Upper lobe of right lung (tissue), 1 donor: ENCODE measurements around the gene KHDC4. TPM values are rescaled to one million over a fixed set of nuclear protein-coding genes. Genes with fewer than 3 reads are reported as not detected.

Source experiments
- ATAC-seq: fragments of 200-7000 bp; cut with Tn5 transposase; one replicate; pipeline ENCODE4 v1.9.1; 2020; ENCODE audit warnings: mild to moderate bottlenecking, moderate library complexity
- DNase-seq: peaks from one replicate; pipeline ENCODE4 v3.0.0-alpha.2; 2020
- H3K27ac ChIP-seq: fragments of 200-600 bp; one replicate; pipeline ENCODE4 v1.8.0; 2022
- H3K27me3 ChIP-seq: fragments of 200-600 bp; one replicate; pipeline ENCODE4 v1.8.0; 2022; ENCODE audit warnings: mild to moderate bottlenecking
- H3K36me3 ChIP-seq: fragments of 200-600 bp; one replicate; pipeline ENCODE4 v1.8.0; 2022
- H3K4me1 ChIP-seq: fragments of 200-600 bp; one replicate; pipeline ENCODE4 v1.8.0; 2022
- H3K4me3 ChIP-seq: fragments of 200-600 bp; one replicate; pipeline ENCODE4 v1.8.0; 2022; ENCODE audit warnings: mild to moderate bottlenecking
- H3K9me3 ChIP-seq: fragments of 200-600 bp; one replicate; pipeline ENCODE4 v1.8.0; 2022
- CTCF ChIP-seq: fragments of 200-600 bp; IDR thresholded peaks from one replicate; pipeline ENCODE4 v1.8.0; 2022; ENCODE audit warnings: antibody characterized with exemption
- intact Hi-C: fragments of 100-400 bp; cut with DNase I; formaldehyde crosslinking; loops from one replicate; pipeline ENCODE4 v1.11.0; 2022
- total RNA-seq: library from RNA; stranded (reverse); fragmentation: NEBNext Ultra II Directional; extraction: Animal tissue kit (Norgen Biotek cat#: 25700); gene quantifications from one replicate; pipeline ENCODE4 v1.2.1, GENCODE V29; 2021
- donor health status: DM: no; HTN: yes; CAD: no; lungs with severe emphysema.

KHDC4 gene
- total RNA-seq, 1 donor from 2014 or later: 40.1 TPM

DNA sequence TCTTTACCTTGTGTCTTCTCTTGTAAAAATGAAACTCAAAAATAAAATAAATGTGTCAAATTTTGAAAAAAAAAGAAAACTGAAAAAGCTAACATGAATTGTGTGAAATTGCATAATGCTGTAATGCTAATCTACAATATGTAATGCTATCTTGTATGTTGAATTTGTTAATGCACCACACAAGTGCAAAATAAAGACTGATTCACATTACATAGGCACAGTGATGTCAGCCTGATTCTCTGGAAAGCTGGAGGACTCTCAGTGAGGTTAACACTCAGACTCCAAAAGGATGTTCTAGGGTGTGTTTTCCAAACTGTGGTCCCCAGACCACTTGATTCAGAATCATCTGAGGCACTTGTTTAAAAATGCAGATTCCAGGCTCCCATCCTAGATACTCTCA, 49.2 kb downstream of the KHDC4 start:
- peaks cover 5% of the 10 kb centered on the region for H3K36me3 ChIP-seq
- no peaks in the 10 kb centered on the region for H3K9me3 ChIP-seq
- no peak overlapping the region for H3K4me3 ChIP-seq
- H3K27ac ChIP-seq: no peak overlapping the region
- H3K27me3 ChIP-seq: no peaks in the 10 kb centered on the region
- no peak for DNase-seq
- intact Hi-C loops: no loop called here
- H3K4me1 ChIP-seq: no peaks in the 10 kb centered on the region
- no peak for ATAC-seq
- TF ChIP-seq CTCF: no peak

GRCh38 chr1:155884031-155884960, 49.9 kb downstream of the KHDC4 start:
- no peaks in the 10 kb centered on the region for H3K9me3 ChIP-seq
- intact Hi-C loops: no loop called here
- H3K27ac ChIP-seq: no peak overlapping the region
- H3K4me1 ChIP-seq: no peaks in the 10 kb centered on the region
- H3K4me3 ChIP-seq: no peak overlapping the region
- no peak for DNase-seq
- H3K36me3 ChIP-seq: peaks cover 5% of the 10 kb centered on the region
- no peaks in the 10 kb centered on the region for H3K27me3 ChIP-seq
- no peak for ATAC-seq
- no peak for TF ChIP-seq CTCF

GRCh38 chr1:155882766-155883165, 51.4 kb downstream of the KHDC4 start:
- no peak overlapping the region for H3K27ac ChIP-seq
- H3K4me1 ChIP-seq: no peaks in the 10 kb centered on the region
- H3K4me3 ChIP-seq: no peak overlapping the region
- TF ChIP-seq CTCF: no peak
- intact Hi-C loops: no loop called here
- ATAC-seq (no peak), DNase-seq (no peak)
- H3K36me3 ChIP-seq: peaks cover 5% of the 10 kb centered on the region
- H3K27me3 ChIP-seq: no peaks in the 10 kb centered on the region
- no peaks in the 10 kb centered on the region for H3K9me3 ChIP-seq

GRCh38 chr1:155882235-155882634, 52.0 kb downstream of the KHDC4 start:
- H3K36me3 ChIP-seq: peaks cover 5% of the 10 kb centered on the region
- ATAC-seq: no peak
- no peaks in the 10 kb centered on the region for H3K4me1 ChIP-seq

DNA sequence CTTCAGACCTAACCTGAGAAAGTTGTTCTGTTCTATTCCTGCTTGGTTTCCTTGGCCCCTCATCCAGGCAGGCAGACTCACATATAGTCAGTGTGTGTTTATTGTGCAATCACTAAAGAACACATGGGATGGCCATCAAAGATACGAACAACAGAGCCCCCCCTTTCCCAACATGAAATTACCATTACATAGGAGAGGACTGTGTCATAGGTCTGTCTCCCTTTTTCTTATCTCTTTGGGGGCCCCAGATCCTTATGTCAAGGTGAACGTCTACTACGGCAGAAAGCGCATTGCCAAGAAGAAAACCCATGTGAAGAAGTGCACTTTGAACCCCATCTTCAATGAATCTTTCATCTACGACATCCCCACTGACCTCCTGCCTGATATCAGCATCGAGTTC, 53.3 kb downstream of the KHDC4 start:
- DNase-seq: no peak
- Histone ChIP-seq H3K9me3 (no peaks in the 10 kb centered on the region), H3K36me3 (peaks cover 5% of the 10 kb centered on the region), H3K27me3 (no peaks in the 10 kb centered on the region), H3K4me3 (no peak overlapping the region), H3K27ac (no peak overlapping the region), H3K4me1 (no peaks in the 10 kb centered on the region)
- no peak for TF ChIP-seq CTCF
- ATAC-seq: no peak
- intact Hi-C loops: no loop called here

More at GRCh38 chr1:155882235-155882634, 52.0 kb downstream of the KHDC4 start:
- no peak overlapping the region for H3K27ac ChIP-seq
- TF ChIP-seq CTCF: no peak
- DNase-seq: no peak
- intact Hi-C loops: no loop called here
- no peak overlapping the region for H3K4me3 ChIP-seq
- H3K9me3 ChIP-seq: no peaks in the 10 kb centered on the region
- H3K27me3 ChIP-seq: no peaks in the 10 kb centered on the region
